SK-N-SH treated with all-trans-retinoic acid at 6 μM for 48 hours (cell line): ENCODE data around the gene MPP2.
"Not testable (repeated sequence)": the region's sequence is repeated elsewhere in the genome, so short reads cannot be mapped to it uniquely, and the experiment has no call there.

ENCODE experiments used
- ATAC-seq: fragments of 200-7000 bp; cut with Tn5 transposase; 3 replicates; pipeline ENCODE4 v1.9.1; 2020; ENCODE audit warnings: mild to moderate bottlenecking, moderate library complexity
- ARNTL ChIP-seq: fragments of 450-650 bp; formaldehyde crosslinking; IDR thresholded peaks from 2 replicates; pipeline ENCODE4 v1.5.0; 2020; ENCODE audit warnings: low read depth, mild to moderate bottlenecking, moderate library complexity, borderline replicate concordance
- BACH2 ChIP-seq: fragments of 250-450 bp; sonication (Bioruptor Pico); IDR thresholded peaks from 2 replicates; pipeline ENCODE4 v1.9.0; 2021; ENCODE audit warnings: mild to moderate bottlenecking, borderline replicate concordance
- CSDC2 ChIP-seq: fragments of 250-450 bp; sonication (Bioruptor Pico); IDR thresholded peaks from 2 replicates; pipeline ENCODE4 v1.5.0; 2020; ENCODE audit warnings: mild to moderate bottlenecking, moderate library complexity
- ESRRG ChIP-seq: fragments of 250-450 bp; sonication (Bioruptor Pico); IDR thresholded peaks from 2 replicates; pipeline ENCODE4 v1.6.1; 2021; ENCODE audit warnings: mild to moderate bottlenecking
- GLIS3 ChIP-seq: fragments of 250-450 bp; sonication (Bioruptor Pico); IDR thresholded peaks from 2 replicates; pipeline ENCODE4 v1.5.0; 2020; ENCODE audit warnings: mild to moderate bottlenecking, moderate library complexity
- ISL1 ChIP-seq: fragments of 250-450 bp; sonication (Bioruptor Pico); IDR thresholded peaks from 2 replicates; pipeline ENCODE4 v2.1.2; 2022; ENCODE audit warnings: mild to moderate bottlenecking, moderate library complexity
- OSR1 ChIP-seq: fragments of 250-450 bp; sonication (Bioruptor Pico); IDR thresholded peaks from 2 replicates; pipeline ENCODE4 v1.8.0; 2022; ENCODE audit warnings: moderate library complexity, mild to moderate bottlenecking, inconsistent platforms
- POU6F1 ChIP-seq: fragments of 250-450 bp; sonication (Bioruptor Pico); IDR thresholded peaks from 2 replicates; pipeline ENCODE4 v1.8.0; 2021; ENCODE audit warnings: low read depth, mild to moderate bottlenecking, moderate library complexity, borderline replicate concordance
- PPARA ChIP-seq: fragments of 250-450 bp; sonication (Bioruptor Pico); IDR thresholded peaks from 2 replicates; pipeline ENCODE4 v1.5.0; 2020; ENCODE audit warnings: mild to moderate bottlenecking, borderline replicate concordance
- SNAI2 ChIP-seq: fragments of 250-450 bp; sonication (Bioruptor Pico); IDR thresholded peaks from 2 replicates; pipeline ENCODE4 v1.5.0; 2020; ENCODE audit warnings: mild to moderate bottlenecking, moderate library complexity
- TCF4 ChIP-seq: fragments of 250-450 bp; sonication (Bioruptor Pico); IDR thresholded peaks from 2 replicates; pipeline ENCODE4 v1.8.0; 2021; ENCODE audit warnings: mild to moderate bottlenecking, moderate library complexity, borderline replicate concordance
- TOX ChIP-seq: fragments of 250-450 bp; sonication (Bioruptor Pico); IDR thresholded peaks from 2 replicates; pipeline ENCODE4 v1.8.0; 2021; ENCODE audit warnings: mild to moderate bottlenecking, moderate library complexity, borderline replicate concordance
- ZC3H10 ChIP-seq: fragments of 250-450 bp; sonication (Bioruptor Pico); IDR thresholded peaks from 2 replicates; pipeline ENCODE4 v1.5.1; 2021; ENCODE audit warnings: mild to moderate bottlenecking, moderate library complexity
- ZFP3 ChIP-seq: fragments of 250-450 bp; sonication (Bioruptor Pico); IDR thresholded peaks from 2 replicates; pipeline ENCODE4 v1.5.0; 2020; ENCODE audit warnings: mild to moderate bottlenecking, moderate library complexity
- ZFP30 ChIP-seq: fragments of 450-650 bp; formaldehyde crosslinking; IDR thresholded peaks from 2 replicates; pipeline ENCODE4 v1.5.0; 2022; ENCODE audit warnings: mild to moderate bottlenecking, moderate library complexity
- ZNF565 ChIP-seq: fragments of 450-650 bp; formaldehyde crosslinking; conservative IDR thresholded peaks from 2 replicates; pipeline ENCODE4 v1.5.0; 2020; ENCODE audit warnings: low read depth, mild to moderate bottlenecking, moderate library complexity
- ZNF70 ChIP-seq: fragments of 450-650 bp; formaldehyde crosslinking; IDR thresholded peaks from 2 replicates; pipeline ENCODE4 v1.5.0; 2020; ENCODE audit warnings: mild to moderate bottlenecking, moderate library complexity
- ZNF8 ChIP-seq: fragments of 450-650 bp; formaldehyde crosslinking; IDR thresholded peaks from 2 replicates; pipeline ENCODE4 v1.5.0; 2020; ENCODE audit warnings: mild to moderate bottlenecking, moderate library complexity
- TF ChIP-seq, protein P1 (sequence below): fragments of 250-450 bp; sonication (Bioruptor Pico); IDR thresholded peaks from 2 replicates; pipeline ENCODE4 v1.5.1; 2021; ENCODE audit warnings: mild to moderate bottlenecking, moderate library complexity
- TF ChIP-seq, protein P2 (sequence below): fragments of 250-450 bp; sonication (Bioruptor Pico); IDR thresholded peaks from 2 replicates; pipeline ENCODE4 v1.8.0; 2020; ENCODE audit warnings: mild to moderate bottlenecking, moderate library complexity, borderline replicate concordance
- TF ChIP-seq, protein P3 (sequence below): fragments of 250-450 bp; sonication (Bioruptor Pico); IDR thresholded peaks from 2 replicates; pipeline ENCODE4 v1.5.0; 2020; ENCODE audit warnings: mild to moderate bottlenecking, moderate library complexity

The MPP2 gene

DNA sequence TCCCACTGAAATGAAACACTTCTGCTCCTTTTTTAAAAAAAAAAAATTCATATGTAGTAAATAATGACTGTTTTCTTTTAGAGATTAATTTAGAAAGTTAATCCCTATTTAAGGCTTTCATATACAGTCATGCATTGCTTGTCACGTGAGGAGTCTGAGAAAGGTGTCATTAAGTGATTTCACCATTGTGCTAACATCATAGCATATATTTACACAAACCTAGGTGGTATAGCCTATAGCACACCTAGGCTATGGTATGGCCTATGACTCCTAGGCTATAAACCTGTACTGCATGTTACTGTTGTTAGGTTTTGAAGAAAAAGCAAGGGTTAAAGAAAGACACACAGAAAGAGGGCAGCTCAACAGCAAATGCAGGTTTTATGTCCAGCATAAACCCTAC, 21.3 kb upstream of the MPP2 start:
- TF ChIP-seq ZC3H10 (CRISPR knock-in tag) (no peak), ESRRG (CRISPR knock-in tag) (no peak), ISL1 (no peak), ZFP3 (no peak), POU6F1 (no peak), OSR1 (CRISPR knock-in tag) (no peak), ZNF8 (no peak), PPARA (CRISPR knock-in tag) (no peak), TOX (no peak), ZNF565 (no peak), ARNTL (no peak), SNAI2 (no peak), BACH2 (CRISPR knock-in tag) (no peak), CSDC2 (CRISPR knock-in tag) (no peak), TCF4 (CRISPR knock-in tag) (no peak), GLIS3 (CRISPR knock-in tag) (no peak)
- TF ChIP-seq, protein P1, sequence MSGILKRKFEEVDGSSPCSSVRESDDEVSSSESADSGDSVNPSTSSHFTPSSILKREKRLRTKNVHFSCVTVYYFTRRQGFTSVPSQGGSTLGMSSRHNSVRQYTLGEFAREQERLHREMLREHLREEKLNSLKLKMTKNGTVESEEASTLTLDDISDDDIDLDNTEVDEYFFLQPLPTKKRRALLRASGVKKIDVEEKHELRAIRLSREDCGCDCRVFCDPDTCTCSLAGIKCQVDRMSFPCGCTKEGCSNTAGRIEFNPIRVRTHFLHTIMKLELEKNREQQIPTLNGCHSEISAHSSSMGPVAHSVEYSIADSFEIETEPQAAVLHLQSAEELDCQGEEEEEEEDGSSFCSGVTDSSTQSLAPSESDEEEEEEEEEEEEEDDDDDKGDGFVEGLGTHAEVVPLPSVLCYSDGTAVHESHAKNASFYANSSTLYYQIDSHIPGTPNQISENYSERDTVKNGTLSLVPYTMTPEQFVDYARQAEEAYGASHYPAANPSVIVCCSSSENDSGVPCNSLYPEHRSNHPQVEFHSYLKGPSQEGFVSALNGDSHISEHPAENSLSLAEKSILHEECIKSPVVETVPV (CRISPR knock-in tag) = no peak
- TF ChIP-seq, protein P2, sequence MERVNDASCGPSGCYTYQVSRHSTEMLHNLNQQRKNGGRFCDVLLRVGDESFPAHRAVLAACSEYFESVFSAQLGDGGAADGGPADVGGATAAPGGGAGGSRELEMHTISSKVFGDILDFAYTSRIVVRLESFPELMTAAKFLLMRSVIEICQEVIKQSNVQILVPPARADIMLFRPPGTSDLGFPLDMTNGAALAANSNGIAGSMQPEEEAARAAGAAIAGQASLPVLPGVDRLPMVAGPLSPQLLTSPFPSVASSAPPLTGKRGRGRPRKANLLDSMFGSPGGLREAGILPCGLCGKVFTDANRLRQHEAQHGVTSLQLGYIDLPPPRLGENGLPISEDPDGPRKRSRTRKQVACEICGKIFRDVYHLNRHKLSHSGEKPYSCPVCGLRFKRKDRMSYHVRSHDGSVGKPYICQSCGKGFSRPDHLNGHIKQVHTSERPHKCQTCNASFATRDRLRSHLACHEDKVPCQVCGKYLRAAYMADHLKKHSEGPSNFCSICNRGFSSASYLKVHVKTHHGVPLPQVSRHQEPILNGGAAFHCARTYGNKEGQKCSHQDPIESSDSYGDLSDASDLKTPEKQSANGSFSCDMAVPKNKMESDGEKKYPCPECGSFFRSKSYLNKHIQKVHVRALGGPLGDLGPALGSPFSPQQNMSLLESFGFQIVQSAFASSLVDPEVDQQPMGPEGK = no peak
- TF ChIP-seq, protein P3, sequence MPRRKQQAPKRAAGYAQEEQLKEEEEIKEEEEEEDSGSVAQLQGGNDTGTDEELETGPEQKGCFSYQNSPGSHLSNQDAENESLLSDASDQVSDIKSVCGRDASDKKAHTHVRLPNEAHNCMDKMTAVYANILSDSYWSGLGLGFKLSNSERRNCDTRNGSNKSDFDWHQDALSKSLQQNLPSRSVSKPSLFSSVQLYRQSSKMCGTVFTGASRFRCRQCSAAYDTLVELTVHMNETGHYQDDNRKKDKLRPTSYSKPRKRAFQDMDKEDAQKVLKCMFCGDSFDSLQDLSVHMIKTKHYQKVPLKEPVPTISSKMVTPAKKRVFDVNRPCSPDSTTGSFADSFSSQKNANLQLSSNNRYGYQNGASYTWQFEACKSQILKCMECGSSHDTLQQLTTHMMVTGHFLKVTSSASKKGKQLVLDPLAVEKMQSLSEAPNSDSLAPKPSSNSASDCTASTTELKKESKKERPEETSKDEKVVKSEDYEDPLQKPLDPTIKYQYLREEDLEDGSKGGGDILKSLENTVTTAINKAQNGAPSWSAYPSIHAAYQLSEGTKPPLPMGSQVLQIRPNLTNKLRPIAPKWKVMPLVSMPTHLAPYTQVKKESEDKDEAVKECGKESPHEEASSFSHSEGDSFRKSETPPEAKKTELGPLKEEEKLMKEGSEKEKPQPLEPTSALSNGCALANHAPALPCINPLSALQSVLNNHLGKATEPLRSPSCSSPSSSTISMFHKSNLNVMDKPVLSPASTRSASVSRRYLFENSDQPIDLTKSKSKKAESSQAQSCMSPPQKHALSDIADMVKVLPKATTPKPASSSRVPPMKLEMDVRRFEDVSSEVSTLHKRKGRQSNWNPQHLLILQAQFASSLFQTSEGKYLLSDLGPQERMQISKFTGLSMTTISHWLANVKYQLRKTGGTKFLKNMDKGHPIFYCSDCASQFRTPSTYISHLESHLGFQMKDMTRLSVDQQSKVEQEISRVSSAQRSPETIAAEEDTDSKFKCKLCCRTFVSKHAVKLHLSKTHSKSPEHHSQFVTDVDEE = no peak
- ATAC-seq = no peak

GRCh38 chr17:43927929-43928328, 20.6 kb upstream of the MPP2 start:
- ATAC-seq = not testable (repeated sequence)

DNA sequence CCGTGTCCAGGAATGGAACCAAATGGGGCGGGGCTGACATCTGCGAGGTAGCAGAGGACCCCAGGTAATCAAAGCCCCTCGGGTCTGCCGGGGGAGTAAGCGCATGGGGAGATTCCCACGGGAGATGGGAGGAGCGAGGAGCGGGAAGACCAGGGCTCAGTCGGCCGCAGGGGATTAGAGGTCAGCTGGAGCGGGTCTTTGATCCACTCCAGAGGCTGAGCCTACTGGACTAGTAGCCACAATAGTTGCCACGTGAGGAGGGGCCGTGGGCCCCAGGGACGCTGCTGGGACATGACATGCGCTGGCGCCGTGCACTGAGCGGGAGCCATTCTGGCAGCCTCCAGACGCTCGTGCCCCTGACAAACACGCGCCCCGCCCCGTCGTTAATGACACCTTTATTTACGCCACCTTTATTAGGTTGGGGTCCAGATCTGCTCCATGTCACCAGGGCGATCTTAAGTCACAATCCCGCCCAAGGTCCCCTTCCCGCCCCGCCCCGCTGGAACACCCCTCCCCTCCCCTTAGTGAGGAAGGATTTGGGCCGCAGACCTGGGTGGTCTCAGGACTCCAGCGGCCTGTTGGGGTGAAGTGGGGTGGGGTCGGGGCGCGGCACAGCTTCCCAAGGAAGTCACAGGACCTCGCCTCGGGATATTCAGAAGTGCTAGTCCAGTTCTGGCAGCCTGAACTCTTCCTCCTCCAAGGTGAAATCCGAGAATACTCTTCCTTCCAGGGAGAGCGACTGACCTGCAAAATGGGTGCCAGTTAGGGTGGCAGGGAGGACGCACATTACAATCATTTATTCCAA, 19.9 kb upstream of the MPP2 start:
- no peak for ATAC-seq
- no peak for TF ChIP-seq TCF4 (CRISPR knock-in tag)
- TF ChIP-seq CSDC2 (CRISPR knock-in tag) = no peak
- TF ChIP-seq ZNF565 = no peak
- TF ChIP-seq POU6F1 = no peak
- TF ChIP-seq ZFP3 = no peak
- TF ChIP-seq TOX = no peak
- no peak for TF ChIP-seq ZC3H10 (CRISPR knock-in tag)
- TF ChIP-seq, protein P2 = no peak
- TF ChIP-seq ISL1 = no peak
- no peak for TF ChIP-seq ZNF8
- TF ChIP-seq BACH2 (CRISPR knock-in tag) = no peak
- no peak for TF ChIP-seq ZFP30
- no peak for TF ChIP-seq ZNF70 (CRISPR knock-in tag)
- TF ChIP-seq OSR1 (CRISPR knock-in tag) = no peak
